GM18907 (cell line): ENCODE data around the gene TCP11.

Experiments
- ATAC-seq: cut with Tn5 transposase; IDR thresholded peaks from one replicate; pipeline ENCODE4 v1.9.1; 2021; ENCODE audit warnings: mild to moderate bottlenecking, moderate library complexity; ENCODE audit not compliant: unreplicated experiment

The TCP11 gene

GRCh38 chr6:35141007-35141655 lies at the start of gene TCP11:
Gene TCP11, minus strand, starts transcription at chr6:35141339. Its CDS starts 469 bp downstream, at chr6:35140870.
- ATAC-seq, result no peak

- ATAC-seq, result no peak
Measured at GRCh38 chr6:35190306-35190705, 49.2 kb upstream of the TCP11 start.

- ATAC-seq, result no peak
Measured at GRCh38 chr6:35188886-35189285, 47.7 kb upstream of the TCP11 start.

- no peak for ATAC-seq
Measured at GRCh38 chr6:35186571-35186970, 45.4 kb upstream of the TCP11 start.

- no peak for ATAC-seq
Measured at GRCh38 chr6:35185971-35186370, 44.8 kb upstream of the TCP11 start.

GRCh38 chr6:35185302-35185681 lies 44.2 kb upstream of the TCP11 start:
- ATAC-seq, result no peak

- ATAC-seq, result no peak
Measured at GRCh38 chr6:35184580-35185301, 43.6 kb upstream of the TCP11 start.

- no peak for ATAC-seq
Measured at GRCh38 chr6:35183935-35184334, 42.8 kb upstream of the TCP11 start.

- ATAC-seq, result no peak
Measured at GRCh38 chr6:35183281-35183680, 42.1 kb upstream of the TCP11 start.

GRCh38 chr6:35181933-35182612 lies 40.9 kb upstream of the TCP11 start:
- ATAC-seq, result no peak

GRCh38 chr6:35181308-35181932 lies 40.3 kb upstream of the TCP11 start:
- no peak for ATAC-seq

GRCh38 chr6:35179901-35180535 lies 38.9 kb upstream of the TCP11 start:
- ATAC-seq, result no peak

GRCh38 chr6:35178932-35179832 lies 38.0 kb upstream of the TCP11 start:
- no peak for ATAC-seq

- ATAC-seq, result no peak
Measured at GRCh38 chr6:35178012-35178411, 36.9 kb upstream of the TCP11 start.

GRCh38 chr6:35177596-35177995 lies 36.5 kb upstream of the TCP11 start:
- no peak for ATAC-seq

GRCh38 chr6:35177157-35177556 lies 36.0 kb upstream of the TCP11 start:
- ATAC-seq, result no peak

- ATAC-seq, result no peak
Measured at GRCh38 chr6:35176301-35177024, 35.3 kb upstream of the TCP11 start.

- no peak for ATAC-seq
Measured at GRCh38 chr6:35174501-35174900, 33.4 kb upstream of the TCP11 start.

GRCh38 chr6:35174088-35174434 lies 32.9 kb upstream of the TCP11 start:
- no peak for ATAC-seq
